ENCODE results near the gene CCK. TPM values are rescaled to one million over a fixed set of nuclear protein-coding genes. Genes with fewer than 3 reads are reported as not detected.

Gene CCK
- total RNA-seq, 1 experiment from 2014 or later, result not detected

GRCh38 chr3:42264399-42265058 is 1.5 kb downstream of the CCK start:
- H3K9me3 Mint-ChIP-seq (ENCODE audit: unreplicated experiment), result no peaks in the 10 kb centered on the region
- intact Hi-C loops (cut with micrococcal nuclease), result no loop called here
- no TSS peak for BruUV-seq (replicated peaks)
- H3K27ac Mint-ChIP-seq (ENCODE audit: low read depth, unreplicated experiment), result no peak overlapping the region
- H3K4me3 Mint-ChIP-seq (ENCODE audit: unreplicated experiment), result no peak overlapping the region
- ChIA-PET POLR2A (no interaction called here), CTCF (interaction anchor here (1.0 kb wide), 1 partner anchor 17 kb away, joined by 5 read pairs; no protein-coding TSS in a partner anchor)
- H3K4me1 Mint-ChIP-seq (ENCODE audit: insufficient read depth, unreplicated experiment), result no peaks in the 10 kb centered on the region
- no peak for TF ChIP-seq CTCF (IDR thresholded peaks at IDR 0.05; ENCODE audit: unreplicated experiment)
- no peak for DNase-seq (ENCODE audit: unreplicated experiment)
- no peaks in the 10 kb centered on the region for H3K36me3 Mint-ChIP-seq (ENCODE audit: insufficient read depth, unreplicated experiment)
- peaks cover 12% of the 10 kb centered on the region for H3K27me3 Mint-ChIP-seq (ENCODE audit: insufficient read depth, unreplicated experiment)

- no peak for DNase-seq (ENCODE audit: unreplicated experiment)
- BruUV-seq (replicated peaks), result no TSS peak
- Mint-ChIP-seq H3K36me3 (ENCODE audit: insufficient read depth, unreplicated experiment) (no peaks in the 10 kb centered on the region), H3K4me3 (ENCODE audit: unreplicated experiment) (no peak overlapping the region), H3K9me3 (ENCODE audit: unreplicated experiment) (no peaks in the 10 kb centered on the region), H3K4me1 (ENCODE audit: insufficient read depth, unreplicated experiment) (no peaks in the 10 kb centered on the region), H3K27me3 (ENCODE audit: insufficient read depth, unreplicated experiment) (peaks cover 3% of the 10 kb centered on the region), H3K27ac (ENCODE audit: low read depth, unreplicated experiment) (no peak overlapping the region)
- ChIA-PET CTCF (interaction anchor here (0.6 to 1.8 kb wide), 2 partner anchors 180 to 234 kb away, joined by 3 to 8 read pairs; no protein-coding TSS in a partner anchor), POLR2A (interaction anchor here (1.2 kb wide), 1 partner anchor 82 kb away, joined by 3 read pairs; no protein-coding TSS in a partner anchor)
- TF ChIP-seq CTCF (IDR thresholded peaks at IDR 0.05; ENCODE audit: unreplicated experiment), result no peak
- intact Hi-C loops (cut with micrococcal nuclease), result no loop called here
These were observed 2.3 kb downstream of the CCK start for GRCh38 chr3:42263354-42264346.

GRCh38 chr3:42262525-42262924 is 3.5 kb downstream of the CCK start:
- Mint-ChIP-seq H3K27ac (ENCODE audit: low read depth, unreplicated experiment) (no peak overlapping the region), H3K4me3 (ENCODE audit: unreplicated experiment) (no peak overlapping the region), H3K27me3 (ENCODE audit: insufficient read depth, unreplicated experiment) (no peaks in the 10 kb centered on the region), H3K9me3 (ENCODE audit: unreplicated experiment) (no peaks in the 10 kb centered on the region), H3K36me3 (ENCODE audit: insufficient read depth, unreplicated experiment) (no peaks in the 10 kb centered on the region), H3K4me1 (ENCODE audit: insufficient read depth, unreplicated experiment) (no peaks in the 10 kb centered on the region)
- peak; percentile 88 for DNase-seq (ENCODE audit: unreplicated experiment)
- no TSS peak for BruUV-seq (replicated peaks)
- ChIA-PET CTCF (interaction anchor here (1.8 to 2.9 kb wide), 2 partner anchors 16 to 181 kb away, joined by 8 to 20 read pairs; no protein-coding TSS in a partner anchor), POLR2A (interaction anchor here (0.7 to 1.4 kb wide), 8 partner anchors 9 to 523 kb away, joined by 3 to 9 read pairs (median 3); partner anchors contain the start of gene VIPR1)
- no peak for TF ChIP-seq CTCF (IDR thresholded peaks at IDR 0.05; ENCODE audit: unreplicated experiment)
- intact Hi-C loops (cut with micrococcal nuclease), result no loop called here

GRCh38 chr3:42257007-42257406 is 9.0 kb downstream of the CCK start:
- H3K4me1 Mint-ChIP-seq (ENCODE audit: insufficient read depth, unreplicated experiment), result peaks cover 34% of the 10 kb centered on the region
- no peaks in the 10 kb centered on the region for H3K36me3 Mint-ChIP-seq (ENCODE audit: insufficient read depth, unreplicated experiment)
- TF ChIP-seq CTCF (IDR thresholded peaks at IDR 0.05; ENCODE audit: unreplicated experiment), result no peak
- ChIA-PET CTCF (interaction anchor here (0.6 to 3.4 kb wide), 5 partner anchors 8 to 379 kb away, joined by 3 to 13 read pairs (median 3); no protein-coding TSS in a partner anchor), POLR2A (interaction anchor here (0.6 to 1.1 kb wide), 5 partner anchors 131 to 527 kb away, joined by 3 to 4 read pairs (median 3); no protein-coding TSS in a partner anchor)
- H3K9me3 Mint-ChIP-seq (ENCODE audit: unreplicated experiment), result no peaks in the 10 kb centered on the region
- H3K27ac Mint-ChIP-seq (ENCODE audit: low read depth, unreplicated experiment), result peak overlapping the region; percentile 8
- no TSS peak for BruUV-seq (replicated peaks)
- peak overlapping the region; percentile 22 for H3K4me3 Mint-ChIP-seq (ENCODE audit: unreplicated experiment)
- DNase-seq (ENCODE audit: unreplicated experiment), result peak; percentile 55
- intact Hi-C loops (cut with micrococcal nuclease), result loop anchor here (5.0 kb wide), 2 partner anchors 45 to 575 kb away; no protein-coding TSS in a partner anchor
- no peaks in the 10 kb centered on the region for H3K27me3 Mint-ChIP-seq (ENCODE audit: insufficient read depth, unreplicated experiment)

Data from MCF 10A (cell line).